ENCODE measurements around the gene CHST5.

DNA sequence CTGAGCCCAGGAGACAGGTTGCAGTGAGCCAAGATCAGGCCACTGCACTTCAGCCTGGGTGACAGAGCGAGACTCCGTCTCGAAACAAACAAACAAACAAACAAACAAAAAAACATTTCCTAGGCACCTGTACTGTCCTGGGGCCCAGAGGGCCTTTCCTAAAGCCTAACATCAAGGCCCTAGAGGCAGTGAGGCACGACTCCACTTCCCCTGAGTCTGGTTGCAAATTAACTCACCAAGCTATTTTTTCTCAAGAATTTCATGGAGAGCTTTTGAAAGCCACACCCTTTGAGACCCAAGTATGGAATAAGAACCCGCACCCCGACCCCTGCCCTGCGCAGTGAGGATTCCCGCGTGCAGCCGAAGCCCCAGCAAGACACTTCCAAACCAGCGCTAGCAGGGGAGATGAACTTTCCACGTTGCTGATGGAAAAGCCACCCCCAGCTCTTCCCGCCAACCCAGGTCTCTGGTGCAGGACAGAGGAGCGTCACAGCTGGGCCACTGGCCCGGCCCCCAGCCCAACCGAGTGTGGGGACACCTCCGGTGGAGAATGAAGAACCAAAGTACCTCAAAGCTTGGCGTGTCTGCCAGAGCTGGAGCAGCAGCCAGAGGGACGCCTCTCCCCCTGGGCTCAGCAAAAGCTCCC is 1.2 kb downstream of the CHST5 start:
- TF ChIP-seq POLR2A (IDR thresholded peaks at IDR 0.05): no peak
- TF ChIP-seq, protein P1, sequence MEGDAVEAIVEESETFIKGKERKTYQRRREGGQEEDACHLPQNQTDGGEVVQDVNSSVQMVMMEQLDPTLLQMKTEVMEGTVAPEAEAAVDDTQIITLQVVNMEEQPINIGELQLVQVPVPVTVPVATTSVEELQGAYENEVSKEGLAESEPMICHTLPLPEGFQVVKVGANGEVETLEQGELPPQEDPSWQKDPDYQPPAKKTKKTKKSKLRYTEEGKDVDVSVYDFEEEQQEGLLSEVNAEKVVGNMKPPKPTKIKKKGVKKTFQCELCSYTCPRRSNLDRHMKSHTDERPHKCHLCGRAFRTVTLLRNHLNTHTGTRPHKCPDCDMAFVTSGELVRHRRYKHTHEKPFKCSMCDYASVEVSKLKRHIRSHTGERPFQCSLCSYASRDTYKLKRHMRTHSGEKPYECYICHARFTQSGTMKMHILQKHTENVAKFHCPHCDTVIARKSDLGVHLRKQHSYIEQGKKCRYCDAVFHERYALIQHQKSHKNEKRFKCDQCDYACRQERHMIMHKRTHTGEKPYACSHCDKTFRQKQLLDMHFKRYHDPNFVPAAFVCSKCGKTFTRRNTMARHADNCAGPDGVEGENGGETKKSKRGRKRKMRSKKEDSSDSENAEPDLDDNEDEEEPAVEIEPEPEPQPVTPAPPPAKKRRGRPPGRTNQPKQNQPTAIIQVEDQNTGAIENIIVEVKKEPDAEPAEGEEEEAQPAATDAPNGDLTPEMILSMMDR (IDR thresholded peaks at IDR 0.05): no peak

Data from adrenal gland (tissue), 5 donors.